Endodermal cell (in vitro differentiated cells): ENCODE data around the gene RGS9. TPM values are rescaled to one million over a fixed set of nuclear protein-coding genes. Genes with fewer than 3 reads are reported as not detected.

ENCODE experiments used
- DNase-seq: peaks from one replicate; pipeline ENCODE4 v3.0.0-alpha.2; 2017
- H3K27ac ChIP-seq: 2 replicates; pipeline ENCODE4 v1.5.1; 2013; ENCODE audit warnings: mild to moderate bottlenecking, low read depth, low read length, moderate library complexity
- H3K27me3 ChIP-seq: 2 replicates; pipeline ENCODE4 v1.6.1; 2013; ENCODE audit warnings: mild to moderate bottlenecking, low read length, moderate library complexity; ENCODE audit not compliant: insufficient read depth, control insufficient read depth, poor library complexity, severe bottlenecking
- H3K36me3 ChIP-seq: 2 replicates; pipeline ENCODE4 v1.7.0; 2013; ENCODE audit warnings: mild to moderate bottlenecking, low read length, moderate library complexity; ENCODE audit not compliant: control insufficient read depth, insufficient read depth
- H3K4me1 ChIP-seq: one replicate; pipeline ENCODE4 v1.7.0; 2013; ENCODE audit warnings: low read length; ENCODE audit not compliant: control insufficient read depth, insufficient read depth
- H3K4me3 ChIP-seq: 2 replicates; pipeline ENCODE4 v1.5.1; 2013; ENCODE audit warnings: mild to moderate bottlenecking, low read length, moderate library complexity
- H3K9ac ChIP-seq: 2 replicates; pipeline ENCODE4 v1.6.1; 2013; ENCODE audit warnings: mild to moderate bottlenecking, low read length, moderate library complexity; ENCODE audit not compliant: poor library complexity, severe bottlenecking; ENCODE audit errors: extremely low read depth
- H3K9me3 ChIP-seq: 2 replicates; pipeline ENCODE4 v1.6.1; 2013; ENCODE audit warnings: mild to moderate bottlenecking, low read length, moderate library complexity; ENCODE audit not compliant: control insufficient read depth
- H3K27ac Mint-ChIP-seq: 2 replicates; pipeline ENCODE4 v1.8.0; 2020; ENCODE audit warnings: mixed read lengths
- H3K27me3 Mint-ChIP-seq: 2 replicates; pipeline ENCODE4 v1.8.0; 2021; ENCODE audit warnings: mild to moderate bottlenecking, mixed read lengths; ENCODE audit not compliant: insufficient read depth
- H3K36me3 Mint-ChIP-seq: 2 replicates; pipeline ENCODE4 v1.8.0; 2020; ENCODE audit warnings: low read depth, mixed read lengths
- H3K4me1 Mint-ChIP-seq: 2 replicates; pipeline ENCODE4 v1.8.0; 2020; ENCODE audit warnings: mixed read lengths
- H3K4me3 Mint-ChIP-seq: 2 replicates; pipeline ENCODE4 v1.8.0; 2020; ENCODE audit warnings: mild to moderate bottlenecking, moderate library complexity, mixed read lengths
- H3K9me3 Mint-ChIP-seq: 2 replicates; pipeline ENCODE4 v1.8.0; 2020; ENCODE audit warnings: mild to moderate bottlenecking, mixed read lengths
- WGBS, 2 experiments: methylation state at CpG; one replicate each; pipeline versions ENCODE4 v1.1.5 to v1.1.7; 2013; ENCODE audit warnings: missing lambda C conversion rate in 2 of 2, mixed read lengths in 1 of 2; ENCODE audit not compliant: insufficient coverage in 1 of 2, insufficient read length in 1 of 2; 5-methylcytosine and 5-hydroxymethylcytosine counted together
- total RNA-seq, 2 donors: library from RNA; stranded (reverse); fragmentation: NEBNext Ultra II Directional in 1 of 2; extraction: Animal tissue kit (Norgen Biotek cat#: 25700) in 1 of 2; gene quantifications; 2 replicates in 1 of 2; 3 replicates in 1 of 2; pipeline ENCODE4 v1.2.1, GENCODE V29; 2021
- TF ChIP-seq, protein P1 (sequence below): fragments of 200-600 bp; sonication (generic); conservative IDR thresholded peaks from 2 replicates; pipeline ENCODE4 v1.5.0; 2021; ENCODE audit warnings: antibody characterized with exemption, mild to moderate bottlenecking

RGS9 gene
- total RNA-seq, 2 donors from 2014 or later = 11.1 to 14.7 TPM

DNA sequence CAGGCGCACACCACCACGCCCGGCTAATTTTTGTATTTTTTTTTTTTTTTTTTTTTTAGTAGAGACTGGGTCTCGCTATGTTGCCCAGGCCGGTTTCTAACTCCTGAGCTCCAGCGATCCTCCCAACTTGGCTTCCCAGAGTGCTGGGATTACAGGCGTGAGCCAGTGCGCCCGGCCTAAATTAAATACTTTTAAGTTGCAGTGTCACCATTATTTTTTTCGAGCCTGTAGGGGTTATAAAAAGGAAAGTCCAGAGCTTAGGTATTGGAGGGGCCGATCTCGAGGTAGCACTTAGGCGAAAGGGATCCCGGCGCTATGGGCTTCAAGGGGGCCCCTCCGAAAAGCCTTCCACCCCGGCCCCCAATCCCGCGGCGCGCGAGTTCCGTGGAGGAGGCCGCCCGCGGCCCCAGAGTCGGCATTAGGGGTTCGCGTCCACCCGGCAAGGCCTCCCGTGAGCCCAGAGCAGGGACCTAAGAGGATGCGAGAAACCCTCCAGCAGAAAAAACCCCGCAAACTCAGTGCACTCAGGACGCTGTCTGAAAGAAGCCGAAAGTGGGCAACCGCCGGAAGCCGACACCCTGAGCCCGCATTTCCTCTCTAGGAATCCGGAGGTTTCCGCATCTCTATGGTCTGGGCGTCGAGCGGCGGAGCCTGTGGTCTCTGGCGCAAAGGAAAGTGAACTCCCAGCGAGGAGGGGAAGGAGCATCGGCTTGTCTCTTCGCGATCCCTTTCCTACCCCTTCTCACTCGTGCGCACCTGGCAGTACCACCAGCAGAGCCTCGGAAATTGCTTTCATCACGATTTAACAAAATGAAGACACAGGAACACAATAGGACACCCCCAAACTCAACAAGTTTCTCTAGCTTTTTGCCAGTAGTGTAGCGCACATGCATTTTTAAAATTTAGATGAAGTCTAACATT, 14.1 kb upstream of the RGS9 start:
- peak overlapping the region; percentile 75 for H3K4me3 Mint-ChIP-seq
- Histone ChIP-seq H3K27ac (no peak overlapping the region), H3K9me3 (no peaks in the 10 kb centered on the region), H3K9ac (peak overlapping the region; percentile 34), H3K4me3 (peak overlapping the region; percentile 74), H3K27me3 (peaks cover 6% of the 10 kb centered on the region), H3K4me1 (no peaks in the 10 kb centered on the region), H3K36me3 (no peaks in the 10 kb centered on the region)
- H3K9me3 Mint-ChIP-seq = no peaks in the 10 kb centered on the region
- peaks cover 13% of the 10 kb centered on the region for H3K27me3 Mint-ChIP-seq
- H3K36me3 Mint-ChIP-seq = no peaks in the 10 kb centered on the region
- TF ChIP-seq, protein P1, sequence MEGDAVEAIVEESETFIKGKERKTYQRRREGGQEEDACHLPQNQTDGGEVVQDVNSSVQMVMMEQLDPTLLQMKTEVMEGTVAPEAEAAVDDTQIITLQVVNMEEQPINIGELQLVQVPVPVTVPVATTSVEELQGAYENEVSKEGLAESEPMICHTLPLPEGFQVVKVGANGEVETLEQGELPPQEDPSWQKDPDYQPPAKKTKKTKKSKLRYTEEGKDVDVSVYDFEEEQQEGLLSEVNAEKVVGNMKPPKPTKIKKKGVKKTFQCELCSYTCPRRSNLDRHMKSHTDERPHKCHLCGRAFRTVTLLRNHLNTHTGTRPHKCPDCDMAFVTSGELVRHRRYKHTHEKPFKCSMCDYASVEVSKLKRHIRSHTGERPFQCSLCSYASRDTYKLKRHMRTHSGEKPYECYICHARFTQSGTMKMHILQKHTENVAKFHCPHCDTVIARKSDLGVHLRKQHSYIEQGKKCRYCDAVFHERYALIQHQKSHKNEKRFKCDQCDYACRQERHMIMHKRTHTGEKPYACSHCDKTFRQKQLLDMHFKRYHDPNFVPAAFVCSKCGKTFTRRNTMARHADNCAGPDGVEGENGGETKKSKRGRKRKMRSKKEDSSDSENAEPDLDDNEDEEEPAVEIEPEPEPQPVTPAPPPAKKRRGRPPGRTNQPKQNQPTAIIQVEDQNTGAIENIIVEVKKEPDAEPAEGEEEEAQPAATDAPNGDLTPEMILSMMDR = no peak
- peak; percentile 98 for DNase-seq
- 14 to 17% methylated on average over 21 to 41 of the region's 55 CpGs for WGBS, 2 experiments
- H3K4me1 Mint-ChIP-seq = peaks cover 4% of the 10 kb centered on the region
- H3K27ac Mint-ChIP-seq = peak overlapping the region; percentile 90

DNA sequence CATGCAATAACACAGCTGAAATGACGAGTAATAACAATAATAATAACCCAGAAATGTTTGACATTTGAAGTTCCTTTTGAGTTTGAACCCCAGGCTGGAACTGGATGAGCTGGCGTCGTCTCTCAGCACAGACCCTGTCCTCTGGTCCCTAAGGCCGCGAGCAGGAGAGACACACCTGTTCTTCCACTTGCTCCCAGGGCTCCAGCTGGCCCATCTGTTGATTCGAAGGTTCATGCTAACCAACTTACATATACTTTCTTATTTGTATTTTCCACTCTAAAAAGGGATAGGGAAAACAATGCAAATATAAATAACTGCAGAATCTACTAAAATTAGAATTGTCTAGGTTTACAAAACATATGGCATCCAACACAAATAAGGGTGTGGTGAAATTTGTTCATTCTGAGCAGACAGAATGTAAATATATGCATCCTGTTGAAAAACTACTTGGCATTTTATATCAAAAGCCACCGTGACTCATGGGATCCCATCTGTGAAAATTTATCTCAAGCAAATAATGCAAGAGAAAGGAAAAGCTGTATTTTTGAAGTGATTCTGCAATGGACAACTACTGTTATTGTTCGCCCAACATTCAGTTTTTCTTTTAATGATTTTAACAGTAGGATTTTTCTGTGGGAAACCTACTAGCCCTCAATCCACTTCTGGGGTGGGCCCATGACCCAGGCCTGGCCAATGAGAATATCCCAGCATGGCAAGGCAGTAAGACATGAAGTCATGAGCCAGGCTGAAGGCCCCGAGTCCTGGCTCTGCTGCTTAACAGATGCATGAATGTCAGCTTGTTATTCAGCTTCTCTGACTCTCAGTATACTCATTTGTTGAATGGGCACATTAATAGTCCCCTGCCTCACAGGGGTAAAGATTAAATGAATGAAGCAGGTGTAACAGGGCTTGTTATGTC, 13.2 kb upstream of the RGS9 start:
- peak; percentile 57 for DNase-seq
- Mint-ChIP-seq H3K9me3 (no peaks in the 10 kb centered on the region), H3K27ac (peak overlapping the region; percentile 90), H3K4me1 (peaks cover 4% of the 10 kb centered on the region), H3K36me3 (no peaks in the 10 kb centered on the region), H3K4me3 (peak overlapping the region; percentile 75), H3K27me3 (peaks cover 13% of the 10 kb centered on the region)
- Histone ChIP-seq H3K9me3 (no peaks in the 10 kb centered on the region), H3K4me3 (peak overlapping the region; percentile 74), H3K27ac (no peak overlapping the region), H3K4me1 (no peaks in the 10 kb centered on the region), H3K27me3 (peaks cover 6% of the 10 kb centered on the region), H3K36me3 (no peaks in the 10 kb centered on the region), H3K9ac (no peak overlapping the region)
- TF ChIP-seq, protein P1 = no peak
- WGBS, 2 experiments = 81 to 96% methylated on average over 5 to 8 of the region's 9 CpGs

DNA sequence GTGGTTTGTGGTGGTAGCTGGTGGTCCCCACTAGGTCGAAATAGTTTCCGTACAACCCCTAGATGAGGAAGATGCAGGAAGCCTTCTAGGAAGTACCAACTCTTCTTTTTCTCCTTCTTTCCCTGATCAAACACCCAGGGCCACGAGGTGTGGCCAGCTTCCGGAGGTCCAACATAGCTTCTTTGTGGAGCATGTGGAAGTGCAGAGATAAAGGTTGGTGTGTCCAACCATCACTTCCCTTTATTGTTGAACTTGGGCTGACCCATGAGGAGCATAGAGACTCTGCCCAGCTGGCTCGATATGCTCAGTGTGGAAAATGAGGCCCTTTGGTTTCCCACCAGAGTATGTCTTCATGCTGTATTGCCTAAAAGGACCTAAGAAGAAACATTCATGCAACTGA, 6.3 kb upstream of the RGS9 start:
- Histone ChIP-seq H3K9me3 (no peaks in the 10 kb centered on the region), H3K27ac (no peak overlapping the region), H3K27me3 (peaks cover 11% of the 10 kb centered on the region), H3K4me1 (no peaks in the 10 kb centered on the region), H3K9ac (no peak overlapping the region), H3K4me3 (no peak overlapping the region), H3K36me3 (no peaks in the 10 kb centered on the region)
- Mint-ChIP-seq H3K27me3 (peaks cover 24% of the 10 kb centered on the region), H3K27ac (no peak overlapping the region), H3K36me3 (no peaks in the 10 kb centered on the region), H3K4me1 (no peaks in the 10 kb centered on the region), H3K4me3 (no peak overlapping the region), H3K9me3 (no peaks in the 10 kb centered on the region)
- DNase-seq = no peak
- TF ChIP-seq, protein P1 = no peak
- WGBS, 2 experiments = 86 to 93% methylated on average over 3 to 5 of the region's 5 CpGs
